K562 (cell line): Measurements from ENCODE around the gene GPNMB. TPM values are rescaled to one million over a fixed set of nuclear protein-coding genes. Genes with fewer than 3 reads are reported as not detected.

ENCODE experiments used
- ARNT ChIP-seq, 2 experiments: fragments of 450-650 bp; IDR thresholded peaks; 2 replicates each; pipeline ENCODE4 v1.6.1; 2016; ENCODE audit warnings: mild to moderate bottlenecking in 1 of 2
- CREB5 ChIP-seq: fragments of 250-450 bp; sonication (Bioruptor Pico); IDR thresholded peaks from 2 replicates; pipeline ENCODE4 v1.5.0; 2020; ENCODE audit warnings: mild to moderate bottlenecking
- CREM ChIP-seq: IDR thresholded peaks from 2 replicates; pipeline ENCODE4 v1.6.1; 2014; ENCODE audit warnings: antibody characterized with exemption, low read depth
- FOXP4 ChIP-seq: sonication (generic); formaldehyde crosslinking; IDR thresholded peaks from 2 replicates; pipeline ENCODE4 v1.8.0; 2022; ENCODE audit warnings: mild to moderate bottlenecking, missing genetic modification reagents, borderline replicate concordance
- FUS ChIP-seq: fragments of 200-400 bp; formaldehyde crosslinking; optimal IDR thresholded peaks from 2 replicates; pipeline ENCODE3; 2017; ENCODE audit warnings: low read depth, low read length
- GTF2F1 ChIP-seq: IDR thresholded peaks from 2 replicates; pipeline ENCODE4 v1.6.1; 2011; ENCODE audit warnings: low read depth, low read length, improper control_type of control experiment
- KDM4B ChIP-seq, 2 experiments: fragments of 450-650 bp in 1 of 2; sonication (generic) in 1 of 2; IDR thresholded peaks; 2 replicates each; pipeline ENCODE4 v1.6.1; 2016 to 2017; ENCODE audit warnings: borderline replicate concordance in 2 of 2, antibody characterized with exemption in 1 of 2, low read depth in 1 of 2, mild to moderate bottlenecking in 1 of 2
- KLF10 ChIP-seq: fragments of 250-450 bp; sonication (Bioruptor Pico); IDR thresholded peaks from 2 replicates; pipeline ENCODE4 v1.6.1; 2021; ENCODE audit warnings: matching md5 sums
- MEIS2 ChIP-seq: fragments of 450-650 bp; IDR thresholded peaks from 2 replicates; pipeline ENCODE4 v1.6.1; 2014; ENCODE audit warnings: mild to moderate bottlenecking; ENCODE audit not compliant: partially characterized antibody
- RBM34 ChIP-seq: fragments of 200-400 bp; formaldehyde crosslinking; IDR thresholded peaks from 2 replicates; pipeline ENCODE4 v1.6.1; 2018; ENCODE audit warnings: low read length, borderline replicate concordance; ENCODE audit not compliant: insufficient read depth
- RNF219 ChIP-seq: fragments of 250-450 bp; sonication (Bioruptor Pico); IDR thresholded peaks from 2 replicates; pipeline ENCODE4 v1.5.0; 2022; ENCODE audit warnings: mild to moderate bottlenecking
- SRSF9 ChIP-seq: fragments of 200-400 bp; formaldehyde crosslinking; IDR thresholded peaks from 2 replicates; pipeline ENCODE4 v1.6.1; 2017; ENCODE audit warnings: low read depth, low read length, borderline replicate concordance
- TAL1 ChIP-seq: fragments of 450-650 bp; IDR thresholded peaks from 2 replicates; pipeline ENCODE4 v1.6.1; 2016; ENCODE audit warnings: mild to moderate bottlenecking
- ZFP30 ChIP-seq: fragments of 250-450 bp; sonication (Bioruptor Pico); IDR thresholded peaks from 2 replicates; pipeline ENCODE4 v1.8.0; 2022; ENCODE audit warnings: moderate library complexity, mild to moderate bottlenecking, inconsistent platforms, borderline replicate concordance
- ZNF239 ChIP-seq: fragments of 250-450 bp; sonication (Bioruptor Pico); IDR thresholded peaks from 2 replicates; pipeline ENCODE4 v1.4.0; 2020; ENCODE audit warnings: mild to moderate bottlenecking
- polyA plus RNA-seq, 8 experiments: library from polyadenylated mRNA; depleted of rRNA in 4 of 8; stranded (reverse) in 5 of 8; unstranded in 3 of 8; fragments of >200 nt; fragmentation: Nextera tagmentation in 2 of 8; fragmentation: Illumina TruSeq in 1 of 8; extraction: Ambion mirVana in 2 of 8; extraction: Trizol in 1 of 8; gene quantifications; 2 replicates each; pipeline versions ENCODE4 v1.2.1 to v1.2.3, GENCODE V29; 2011 to 2014; ENCODE audit warnings: inconsistent platforms in 1 of 8, missing spikeins in 1 of 8
- total RNA-seq, 7 experiments: library from RNA; depleted of rRNA in 6 of 7; stranded (reverse); fragments of >200 nt in 6 of 7; fragmentation: Illumina TruSeq in 2 of 7; extraction: Trizol in 2 of 7; gene quantifications; 2 replicates each; pipeline versions ENCODE4 v1.2.1 to v1.2.3, GENCODE V29; 2011 to 2021; ENCODE audit warnings: low replicate concordance in 1 of 7

GPNMB gene
- total and polyA plus RNA-seq, 9 of the 15 experiments (the other 6 are each of a cell fraction or from before 2014, with no cell fraction given), result 0.15 to 0.72 (median 0.33) TPM

- TF ChIP-seq SRSF9 (no peak), RNF219 (CRISPR knock-in tag) (no peak), CREM (peak; percentile 76), TAL1 (no peak), ZFP30 (CRISPR knock-in tag) (no peak), MEIS2 (no peak), FUS (no peak), ARNT (IDR thresholded peaks at IDR 0.05) (no peak), RBM34 (no peak), FOXP4 (CRISPR knock-in tag) (no peak), ZNF239 (no peak), GTF2F1 (no peak), KLF10 (no peak), KDM4B (IDR thresholded peaks at IDR 0.05; ENCODE audit: borderline replicate concordance in 2 of 2, low read depth in 1 of 2) (no peak), CREB5 (no peak)
These were observed 15.4 kb downstream of the GPNMB start (continued) for GRCh38 chr7:23261843-23262452.
